AG04449 (cell line): Measurements from ENCODE around the gene ZNF443.
"Not testable (repeated sequence)": the region's sequence is repeated elsewhere in the genome, so short reads cannot be mapped to it uniquely, and the experiment has no call there.

ENCODE experiments used
- CTCF ChIA-PET: fragments of 350-600 bp; formaldehyde crosslinking; extraction: SDS; loops from one replicate; lab custom pipeline; 2021; ENCODE audit warnings: antibody characterized with exemption; lab: Yijun Ruan, JAX
- POLR2A ChIA-PET: fragments of 400-600, 350-600 bp; formaldehyde crosslinking; extraction: SDS; loops from one replicate; lab custom pipeline; 2020; ENCODE audit warnings: antibody characterized with exemption, inconsistent platforms; lab: Yijun Ruan, JAX
- DNase-seq: peaks from one replicate; pipeline ENCODE4 v3.0.0-alpha.2; 2010; ENCODE audit warnings: low read depth, low spot score
- H3K4me3 ChIP-seq: 2 replicates; pipeline ENCODE4 v1.5.1; 2011; ENCODE audit warnings: low read depth, mild to moderate bottlenecking, control low read depth, low read length
- CTCF ChIP-seq: IDR thresholded peaks from one replicate; pipeline ENCODE4 v1.5.1; 2011; ENCODE audit warnings: mild to moderate bottlenecking, moderate library complexity, low read length, control low read depth, inconsistent platforms; ENCODE audit not compliant: insufficient read depth; ENCODE audit errors: missing control alignments

Gene ZNF443

DNA sequence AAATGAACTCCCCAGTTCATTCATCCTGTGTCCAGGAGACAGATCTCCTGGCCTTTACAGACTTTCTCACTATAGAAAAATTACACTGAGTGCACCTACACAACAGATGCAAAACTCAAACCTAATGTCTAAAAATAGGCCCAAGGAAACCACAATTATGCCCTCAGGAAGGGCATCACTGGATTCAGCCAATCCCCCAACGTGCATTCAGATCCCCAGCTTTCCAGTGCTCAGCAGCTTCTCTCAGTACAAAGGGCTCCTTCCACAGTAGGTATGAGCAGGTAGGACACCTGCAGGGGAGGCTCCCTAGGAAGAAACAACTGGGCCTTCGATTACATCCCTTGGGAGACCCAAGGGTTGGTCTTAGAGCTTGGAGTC lies 41.7 kb upstream of the ZNF443 start:
- TF ChIP-seq CTCF: no peak
- CTCF ChIA-PET: interaction anchor here (0.5 to 1.4 kb wide), 4 partner anchors 8 to 340 kb away, joined by 3 to 5 read pairs (median 4); no protein-coding TSS in a partner anchor
- H3K4me3 ChIP-seq: no peak overlapping the region
- POLR2A ChIA-PET: no interaction called here
- DNase-seq: no peak

GRCh38 chr19:12481781-12482508 lies 41.1 kb upstream of the ZNF443 start:
- DNase-seq: no peak
- ChIA-PET POLR2A (interaction anchor here (0.6 to 0.7 kb wide), 2 partner anchors 8 to 12 kb away, joined by 3 read pairs; no protein-coding TSS in a partner anchor), CTCF (interaction anchor here (0.5 to 1.3 kb wide), 3 partner anchors 14 to 339 kb away, joined by 3 to 4 read pairs (median 3); no protein-coding TSS in a partner anchor)
- no peak for TF ChIP-seq CTCF
- no peak overlapping the region for H3K4me3 ChIP-seq

DNA sequence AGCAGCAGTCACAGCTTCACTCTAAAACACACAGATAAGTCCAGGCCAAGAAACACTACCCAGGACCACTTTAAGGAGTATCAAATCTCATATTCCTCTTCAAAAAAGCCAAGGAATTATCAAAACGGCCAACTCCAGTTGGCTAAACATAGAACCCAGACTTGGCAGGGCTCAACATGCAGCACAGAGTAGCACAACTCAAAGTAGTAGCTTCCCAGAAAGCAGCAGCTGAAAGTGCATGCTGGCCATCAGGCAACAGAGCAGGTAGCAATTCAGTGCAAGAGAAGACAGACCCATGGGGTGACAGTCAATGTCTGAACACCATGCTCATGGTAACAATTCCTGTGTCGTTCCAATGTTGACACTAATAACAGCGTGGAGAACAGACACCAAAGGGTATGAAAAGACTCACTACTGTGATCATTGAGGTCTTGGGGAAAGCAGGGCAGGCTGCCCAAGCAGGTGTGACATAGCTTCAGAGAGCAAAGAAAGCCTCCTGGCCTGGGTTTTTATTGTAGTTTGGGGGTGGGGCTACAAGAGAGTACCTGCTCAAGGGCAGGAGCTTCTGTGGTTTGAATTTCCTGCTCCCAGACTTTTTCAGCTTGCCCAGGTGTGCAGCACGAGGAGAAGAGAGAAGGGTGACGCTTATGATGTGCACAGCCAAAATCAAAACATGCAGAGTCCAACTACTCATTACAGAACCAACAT lies 37.6 kb upstream of the ZNF443 start:
- no peak for TF ChIP-seq CTCF
- CTCF ChIA-PET: no interaction called here
- H3K4me3 ChIP-seq: no peak overlapping the region
- POLR2A ChIA-PET: no interaction called here
- no peak for DNase-seq

DNA sequence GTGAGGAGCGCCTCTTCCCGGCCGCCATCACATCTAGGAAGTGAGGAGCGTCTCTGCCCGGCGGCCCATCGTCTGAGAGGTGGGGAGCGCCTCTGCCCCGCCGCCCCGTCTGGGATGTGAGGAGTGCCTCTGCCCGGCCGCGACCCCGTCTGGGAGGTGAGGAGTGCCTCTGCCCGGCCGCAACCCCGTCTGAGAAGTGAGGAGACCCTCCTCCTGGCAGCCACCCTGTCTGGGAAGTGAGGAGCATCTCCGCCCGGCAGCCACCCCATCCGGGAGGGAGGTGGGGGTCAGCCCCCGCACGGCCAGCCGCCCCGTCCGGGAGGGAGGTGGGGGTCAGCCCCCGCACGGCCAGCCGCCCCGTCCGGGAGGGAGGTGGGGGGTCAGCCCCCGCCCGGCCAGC lies 26.8 kb upstream of the ZNF443 start:
- H3K4me3 ChIP-seq, CTCF ChIA-PET, DNase-seq, POLR2A ChIA-PET: not testable (repeated sequence)

GRCh38 chr19:12465211-12465610 lies 24.4 kb upstream of the ZNF443 start:
- no peak overlapping the region for H3K4me3 ChIP-seq
- no peak for DNase-seq
- TF ChIP-seq CTCF: no peak
- CTCF ChIA-PET: no interaction called here
- POLR2A ChIA-PET: no interaction called here

GRCh38 chr19:12464769-12465168 lies 23.9 kb upstream of the ZNF443 start:
- no peak overlapping the region for H3K4me3 ChIP-seq
- no peak for TF ChIP-seq CTCF
- DNase-seq: no peak
- ChIA-PET POLR2A (no interaction called here), CTCF (no interaction called here)

GRCh38 chr19:12464139-12464538 lies 23.3 kb upstream of the ZNF443 start:
- H3K4me3 ChIP-seq, DNase-seq, POLR2A ChIA-PET, CTCF ChIA-PET: not testable (repeated sequence)
